Esophagus squamous epithelium (tissue), 5 donors: ENCODE measurements around the gene PAPPA. TPM values are rescaled to one million over a fixed set of nuclear protein-coding genes. Genes with fewer than 3 reads are reported as not detected.

Experiments used
- DNase-seq: peaks from one replicate; lab custom pipeline; 2025; lab: John Stamatoyannopoulos, UW
- H3K27ac ChIP-seq, 4 donors: fragments of 200-600 bp; sonication (generic); one replicate each; pipeline ENCODE4 v1.5.1; 2016 to 2019; ENCODE audit warnings: mild to moderate bottlenecking in 1 of 4
- H3K27me3 ChIP-seq, 4 donors: fragments of 200-600 bp; sonication (generic); 1 replicate in 3 of 4; 2 replicates in 1 of 4; pipeline versions ENCODE4 v1.5.1 to v1.6.0; 2017 to 2021; ENCODE audit warnings: antibody characterized with exemption in 1 of 4
- H3K36me3 ChIP-seq, 3 donors: fragments of 200-600 bp; sonication (generic); one replicate each; pipeline ENCODE4 v1.5.1; 2016 to 2019
- H3K4me1 ChIP-seq, 3 donors: fragments of 200-600 bp; sonication (generic); one replicate each; pipeline ENCODE4 v1.5.1; 2017 to 2019
- H3K4me3 ChIP-seq, 4 donors: fragments of 200-600 bp; sonication (generic); 1 replicate in 3 of 4; 2 replicates in 1 of 4; pipeline ENCODE4 v1.5.1; 2016 to 2019; ENCODE audit warnings: mild to moderate bottlenecking in 2 of 4, moderate library complexity in 1 of 4
- H3K9me3 ChIP-seq, 3 donors: fragments of 200-600 bp; sonication (generic); one replicate each; pipeline ENCODE4 v1.5.1; 2016 to 2019
- CTCF ChIP-seq, 6 experiments: fragments of 450-650 bp in 4 of 6; fragments of 200-600 bp in 2 of 6; sonication (generic) in 2 of 6; IDR thresholded peaks; one replicate each; pipeline ENCODE4 v1.5.1; 2016 to 2019; ENCODE audit warnings: antibody characterized with exemption in 6 of 6, mild to moderate bottlenecking in 4 of 6, moderate library complexity in 4 of 6
- POLR2A ChIP-seq, 4 donors: fragments of 450-650 bp; IDR thresholded peaks; one replicate each; pipeline ENCODE4 v1.6.1; 2017; ENCODE audit warnings: antibody characterized with exemption in 4 of 4, mild to moderate bottlenecking in 4 of 4, moderate library complexity in 3 of 4
- WGBS, 2 donors: methylation state at CpG; one replicate each; pipeline ENCODE4 v1.1.5; 2018; 5-methylcytosine and 5-hydroxymethylcytosine counted together
- intact Hi-C: fragments of 100-400 bp; cut with DNase I; formaldehyde crosslinking; loops from one replicate; pipeline ENCODE4 v1.15.0; 2022
- total RNA-seq, 4 donors: library from RNA; depleted of rRNA; stranded (reverse); fragments of >200 nt; gene quantifications; one replicate each; pipeline ENCODE4 v1.1.0, GENCODE V29; 2016
- donor health status: DM: yes; HTN: yes; CAD: no.

Gene PAPPA
- total RNA-seq, 4 donors from 2014 or later = 8.3 to 13.7 (median 11.4) TPM

- H3K27ac ChIP-seq = no peak overlapping the region
- H3K9me3 ChIP-seq = no peaks in the 10 kb centered on the region
- no peak for DNase-seq
- no peaks in the 10 kb centered on the region for H3K36me3 ChIP-seq
- no peak overlapping the region for H3K4me3 ChIP-seq
- H3K4me1 ChIP-seq = peaks cover 0 to 16% (median 8%) of the 10 kb centered on the region in 3 donors
- TF ChIP-seq POLR2A (IDR thresholded peaks at IDR 0.05) (no peak), CTCF (IDR thresholded peaks at IDR 0.05) (no peak)
- no peaks in the 10 kb centered on the region for H3K27me3 ChIP-seq
- intact Hi-C loops = no loop called here
- WGBS, 2 donors = 94 to 95% methylated on average over 3 of the region's 3 CpGs
Measured at GRCh38 chr9:116123171-116123570, 30.4 kb upstream of the PAPPA start.

DNA sequence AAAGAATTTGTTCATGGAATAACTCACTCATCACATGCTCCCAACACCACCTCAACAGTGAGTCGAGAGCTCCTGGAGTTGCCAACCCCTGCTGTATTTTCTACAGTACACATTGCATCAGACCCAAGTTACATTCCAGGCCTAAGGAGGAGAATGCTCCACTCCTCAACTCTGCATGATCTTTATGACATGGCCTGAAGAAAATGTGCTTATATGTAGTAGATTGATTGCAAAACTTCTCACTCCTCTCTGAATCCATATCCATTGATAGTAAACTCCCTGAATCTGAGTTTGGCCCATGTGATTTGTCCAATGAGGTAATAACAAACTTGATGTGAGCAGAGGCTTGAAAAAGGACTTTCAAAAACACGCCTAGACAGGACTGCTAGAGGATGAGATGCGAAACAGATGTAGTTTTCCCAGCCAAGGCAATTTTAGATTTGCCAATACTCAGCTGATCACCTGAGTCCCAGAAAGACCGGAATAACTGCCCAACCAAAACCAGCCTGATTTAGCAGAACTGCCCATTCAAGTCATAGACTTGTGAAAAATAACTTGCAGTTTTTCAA, 29.0 kb upstream of the PAPPA start:
- Histone ChIP-seq H3K27me3 (no peaks in the 10 kb centered on the region), H3K27ac (peak overlapping the region in 1 of 4 donors; percentile 71), H3K4me1 (peaks cover 0 to 16% (median 8%) of the 10 kb centered on the region in 3 donors), H3K9me3 (no peaks in the 10 kb centered on the region), H3K36me3 (no peaks in the 10 kb centered on the region), H3K4me3 (no peak overlapping the region)
- TF ChIP-seq POLR2A (IDR thresholded peaks at IDR 0.05) (no peak), CTCF (IDR thresholded peaks at IDR 0.05) (no peak)
- intact Hi-C loops = no loop called here
- 29 to 37% methylated on average over 4 of the region's 4 CpGs for WGBS, 2 donors
- DNase-seq = no peak

DNA sequence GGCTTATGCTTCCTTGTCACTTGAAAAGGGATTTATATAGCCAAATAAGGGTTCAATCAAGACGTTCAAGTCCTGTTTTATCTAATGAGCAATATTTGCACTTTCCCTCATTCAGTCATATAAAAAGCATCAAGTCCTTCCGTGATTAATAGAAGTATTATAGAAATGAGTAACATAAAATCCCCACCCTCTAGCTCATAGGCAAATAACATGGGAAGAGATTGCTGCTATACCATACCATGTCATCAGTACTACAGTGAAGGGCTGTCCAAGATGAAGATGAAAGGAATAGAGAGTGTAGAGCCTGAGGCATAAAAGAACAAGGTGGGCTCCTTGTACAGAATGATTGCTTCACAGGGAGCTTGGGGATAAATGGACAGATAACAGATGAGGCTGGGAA, 20.4 kb upstream of the PAPPA start:
- H3K9me3 ChIP-seq = peaks cover 0 to 5% (median 0%) of the 10 kb centered on the region in 3 donors
- H3K4me1 ChIP-seq = no peaks in the 10 kb centered on the region
- no peaks in the 10 kb centered on the region for H3K36me3 ChIP-seq
- H3K27ac ChIP-seq = no peak overlapping the region
- 4 to 8% methylated on average over 2 of the region's 2 CpGs for WGBS, 2 donors
- no peaks in the 10 kb centered on the region for H3K27me3 ChIP-seq
- no peak overlapping the region for H3K4me3 ChIP-seq
- DNase-seq = no peak
- TF ChIP-seq CTCF (IDR thresholded peaks at IDR 0.05) (no peak), POLR2A (IDR thresholded peaks at IDR 0.05) (no peak)
- intact Hi-C loops = no loop called here

DNA sequence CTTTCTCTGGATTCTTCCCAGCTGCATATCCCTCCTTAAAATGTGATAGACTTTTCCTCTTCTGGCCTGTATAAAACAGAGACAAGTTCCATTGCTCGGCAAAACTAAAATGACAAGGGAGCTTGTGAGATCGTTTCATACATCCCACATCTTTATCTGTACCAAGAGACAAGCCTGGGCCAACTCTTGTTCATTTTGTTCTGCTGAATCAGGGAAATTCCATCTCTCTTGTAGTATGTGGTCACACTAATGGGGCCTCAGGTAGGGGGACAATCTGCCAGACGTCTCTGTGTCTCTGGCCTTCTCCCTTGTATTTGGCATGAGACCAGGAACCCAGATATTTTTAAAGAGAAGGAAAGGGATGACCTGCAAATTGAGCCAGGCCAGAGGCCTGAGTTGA, 18.6 kb upstream of the PAPPA start:
- Histone ChIP-seq H3K27me3 (peaks cover 0 to 13% (median 0%) of the 10 kb centered on the region in 4 donors), H3K36me3 (no peaks in the 10 kb centered on the region), H3K4me3 (no peak overlapping the region), H3K27ac (no peak overlapping the region), H3K9me3 (peaks cover 0 to 5% (median 0%) of the 10 kb centered on the region in 3 donors), H3K4me1 (no peaks in the 10 kb centered on the region)
- 41 to 43% methylated on average over 3 of the region's 3 CpGs for WGBS, 2 donors
- DNase-seq = no peak
- TF ChIP-seq CTCF (IDR thresholded peaks at IDR 0.05) (no peak), POLR2A (IDR thresholded peaks at IDR 0.05) (no peak)
- intact Hi-C loops = no loop called here

- intact Hi-C loops = no loop called here
Measured at GRCh38 chr9:116137010-116137409, 16.6 kb upstream of the PAPPA start.

More at GRCh38 chr9:116137010-116137409, 16.6 kb upstream of the PAPPA start:
- no peak for DNase-seq
- TF ChIP-seq CTCF (IDR thresholded peaks at IDR 0.05) (no peak), POLR2A (IDR thresholded peaks at IDR 0.05) (no peak)
- Histone ChIP-seq H3K27me3 (peaks cover 0 to 20% (median 0%) of the 10 kb centered on the region in 4 donors), H3K9me3 (no peaks in the 10 kb centered on the region), H3K4me1 (peaks cover 0 to under 1% (median 0%) of the 10 kb centered on the region in 3 donors), H3K27ac (no peak overlapping the region), H3K4me3 (no peak overlapping the region), H3K36me3 (no peaks in the 10 kb centered on the region)
- 86 to 88% methylated on average over 2 of the region's 2 CpGs for WGBS, 2 donors
